GM18868 (cell line): ENCODE results near the gene PCMTD2.

ENCODE experiments used
- ATAC-seq: cut with Tn5 transposase; IDR thresholded peaks from one replicate; pipeline ENCODE4 v1.9.1; 2021; ENCODE audit warnings: mild to moderate bottlenecking, moderate library complexity; ENCODE audit not compliant: unreplicated experiment

Gene PCMTD2

GRCh38 chr20:64254571-64255360 is 782 bp upstream of the PCMTD2 start:
- ATAC-seq: no peak

- ATAC-seq: no peak
Measured at GRCh38 chr20:64256282-64256935, 861 bp downstream of the PCMTD2 start.

GRCh38 chr20:64257107-64257757 is 1.7 kb downstream of the PCMTD2 start:
- ATAC-seq: no peak

GRCh38 chr20:64258071-64258823 is 2.7 kb downstream of the PCMTD2 start:
- ATAC-seq: no peak

GRCh38 chr20:64260239-64260638 is 4.7 kb downstream of the PCMTD2 start:
- no peak for ATAC-seq

GRCh38 chr20:64261138-64261537 is 5.6 kb downstream of the PCMTD2 start:
- no peak for ATAC-seq

- no peak for ATAC-seq
Measured at GRCh38 chr20:64264091-64264490, 8.5 kb downstream of the PCMTD2 start.

- no peak for ATAC-seq
Measured at GRCh38 chr20:64265201-64265600, 9.7 kb downstream of the PCMTD2 start.

GRCh38 chr20:64266988-64267387 is 11.4 kb downstream of the PCMTD2 start:
- ATAC-seq: no peak

GRCh38 chr20:64268174-64268573 is 12.6 kb downstream of the PCMTD2 start:
- ATAC-seq: no peak

- ATAC-seq: no peak
Measured at GRCh38 chr20:64269604-64270411, 14.3 kb downstream of the PCMTD2 start.

- ATAC-seq: no peak
Measured at GRCh38 chr20:64271636-64272035, 16.1 kb downstream of the PCMTD2 start.

- ATAC-seq: no peak
Measured at GRCh38 chr20:64273109-64273508, 17.6 kb downstream of the PCMTD2 start.

GRCh38 chr20:64276817-64277216 is 21.3 kb downstream of the PCMTD2 start:
- ATAC-seq: no peak

- ATAC-seq: no peak
Measured at GRCh38 chr20:64277571-64278316, 22.2 kb downstream of the PCMTD2 start.

GRCh38 chr20:64278317-64278681 is 22.8 kb downstream of the PCMTD2 start:
- no peak for ATAC-seq

GRCh38 chr20:64279826-64280459 is 24.4 kb downstream of the PCMTD2 start:
- ATAC-seq: no peak

GRCh38 chr20:64280460-64280843 is 24.9 kb downstream of the PCMTD2 start:
- no peak for ATAC-seq

GRCh38 chr20:64283646-64284045 is 28.1 kb downstream of the PCMTD2 start:
- no peak for ATAC-seq
